ENCODE data around the gene HOXD10.

The HOXD10 gene

GRCh38 chr2:176164611-176165369 lies 48.2 kb downstream of the HOXD10 start:
- no peak for DNase-seq (ENCODE audit: low spot score)

GRCh38 chr2:176165370-176166050 lies 48.9 kb downstream of the HOXD10 start:
- DNase-seq (ENCODE audit: low spot score), result no peak

GRCh38 chr2:176166272-176166671 lies 49.7 kb downstream of the HOXD10 start:
- DNase-seq (ENCODE audit: low spot score), result no peak

- no peak for DNase-seq (ENCODE audit: low spot score)
Measured at GRCh38 chr2:176167398-176167797, 50.8 kb downstream of the HOXD10 start.

- no peak for DNase-seq (ENCODE audit: low spot score)
Measured at GRCh38 chr2:176169181-176169580, 52.6 kb downstream of the HOXD10 start.

All from AG20443 (cell line).